GF-D8 (cell line): Measurements from ENCODE around the gene VKORC1.
A peak's percentile ranks its signal among the peaks of the same experiment; 100 is the strongest.

Source experiments
- DNase-seq: peaks from one replicate; lab custom pipeline; 2025; lab: John Stamatoyannopoulos, UW

VKORC1 gene

DNA sequence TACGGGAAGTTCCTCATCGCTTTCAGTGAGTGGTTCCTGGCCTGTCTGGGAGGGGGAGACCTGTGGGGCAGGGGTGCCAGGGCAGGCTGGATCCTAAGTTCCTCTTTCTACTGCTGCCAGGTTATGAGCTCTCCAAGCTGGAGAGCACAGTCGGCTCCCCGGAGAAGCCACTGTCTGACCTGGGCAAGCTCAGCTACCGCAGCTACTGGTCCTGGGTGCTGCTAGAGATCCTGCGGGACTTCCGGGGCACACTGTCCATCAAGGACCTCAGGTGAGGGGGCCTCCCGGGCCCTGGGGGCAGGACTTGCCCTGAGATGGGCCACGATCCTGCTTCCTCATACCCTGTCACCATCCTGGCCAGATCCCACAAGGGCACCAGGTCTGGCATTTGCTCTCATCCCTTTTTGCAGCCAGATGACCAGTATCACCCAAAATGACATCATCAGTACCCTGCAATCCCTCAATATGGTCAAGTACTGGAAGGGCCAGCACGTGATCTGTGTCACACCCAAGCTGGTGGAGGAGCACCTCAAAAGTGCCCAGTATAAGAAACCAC is 35.8 kb upstream of the VKORC1 start:
- DNase-seq, result peak; percentile 58

DNA sequence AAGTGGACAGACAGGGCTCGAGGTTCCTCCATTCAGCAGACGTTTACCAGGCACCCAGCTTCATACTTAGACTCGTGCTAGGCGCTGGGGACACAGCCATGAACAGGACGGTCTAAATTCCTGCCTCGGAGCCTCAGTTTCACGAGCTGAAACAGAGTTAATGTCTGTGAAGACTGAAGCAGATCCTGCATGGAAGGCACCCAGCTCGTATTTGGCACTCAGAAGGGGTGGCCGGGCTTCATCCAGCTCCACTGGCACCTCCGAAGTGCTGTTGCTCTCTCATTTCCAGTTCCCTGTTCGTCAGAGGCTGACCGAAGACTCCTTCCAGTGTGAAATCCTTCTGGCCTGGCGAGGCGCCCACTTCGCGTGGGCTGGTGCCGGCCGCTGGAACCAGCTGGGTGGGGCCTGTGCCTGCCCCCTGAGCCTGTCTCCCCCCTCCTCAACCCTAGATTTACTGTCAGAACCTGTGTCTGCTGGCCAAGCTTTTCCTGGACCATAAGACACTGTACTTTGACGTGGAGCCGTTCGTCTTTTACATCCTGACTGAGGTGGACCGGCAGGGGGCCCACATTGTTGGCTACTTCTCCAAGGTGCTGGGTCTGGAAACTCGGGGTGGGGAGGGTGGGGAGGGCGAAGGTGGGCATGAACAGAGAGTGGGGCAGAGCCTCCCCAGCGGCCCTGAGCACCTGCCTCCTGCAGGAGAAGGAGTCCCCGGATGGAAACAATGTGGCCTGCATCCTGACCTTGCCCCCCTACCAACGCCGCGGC is 35.2 kb upstream of the VKORC1 start:
- peak; percentile 41 for DNase-seq

DNA sequence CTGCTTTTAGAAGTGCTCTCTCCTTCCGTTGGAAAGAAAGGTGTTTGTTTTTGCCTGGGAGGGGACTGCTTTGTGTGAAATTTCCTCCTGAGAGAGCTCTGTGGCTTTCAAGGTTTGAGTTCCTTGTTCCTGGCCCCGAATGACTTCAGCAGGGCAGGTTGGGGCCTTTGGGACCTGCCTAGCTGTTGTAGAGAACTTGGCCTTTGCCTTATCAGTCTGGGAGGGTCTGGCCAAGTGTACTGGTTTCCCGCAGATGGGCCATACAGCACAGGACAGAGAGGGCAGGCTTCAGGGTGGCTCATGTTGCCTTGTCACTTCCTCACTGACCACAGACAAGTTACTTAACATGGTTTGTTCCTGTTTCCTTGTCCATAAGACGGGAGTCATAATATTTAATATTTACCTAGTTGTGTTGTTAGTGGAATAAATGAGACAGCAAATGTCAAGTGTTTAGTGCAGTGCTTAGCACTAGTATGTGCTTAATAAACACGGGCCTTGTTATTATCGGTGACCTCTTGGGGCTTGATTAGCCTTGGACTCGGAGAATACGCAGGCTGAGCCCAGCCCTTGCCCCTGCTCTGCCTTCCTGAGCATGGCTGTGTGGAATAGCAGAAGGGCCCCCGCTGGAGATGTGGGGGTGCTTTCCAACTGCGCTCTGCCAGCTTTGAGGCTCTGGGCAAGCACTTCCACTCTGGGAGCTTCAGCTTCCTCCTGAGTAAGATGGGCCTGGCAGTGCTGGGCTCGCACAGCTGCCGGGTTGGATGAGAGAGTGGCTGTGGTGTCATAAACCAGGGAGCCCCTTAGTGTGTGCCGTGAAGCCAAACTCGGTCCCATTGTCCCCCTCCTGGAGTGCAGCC is 34.3 kb upstream of the VKORC1 start:
- DNase-seq, result peak; percentile 99

DNA sequence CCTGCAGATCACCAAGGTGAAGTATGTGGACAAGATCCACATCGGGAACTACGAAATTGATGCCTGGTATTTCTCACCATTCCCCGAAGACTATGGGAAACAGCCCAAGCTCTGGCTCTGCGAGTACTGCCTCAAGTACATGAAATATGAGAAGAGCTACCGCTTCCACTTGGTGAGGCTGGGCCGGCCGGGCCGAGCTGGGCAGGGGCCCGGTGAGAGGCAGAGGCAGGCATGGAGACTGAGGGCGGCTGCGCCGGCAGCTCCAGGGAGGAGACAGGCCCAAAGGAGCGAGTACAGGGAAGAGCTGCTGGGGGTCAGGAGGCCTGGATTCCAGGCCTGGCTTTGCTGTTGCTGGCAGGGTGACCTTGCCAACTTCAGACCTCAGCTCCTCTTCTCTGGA is 32.6 kb upstream of the VKORC1 start:
- no peak for DNase-seq

DNA sequence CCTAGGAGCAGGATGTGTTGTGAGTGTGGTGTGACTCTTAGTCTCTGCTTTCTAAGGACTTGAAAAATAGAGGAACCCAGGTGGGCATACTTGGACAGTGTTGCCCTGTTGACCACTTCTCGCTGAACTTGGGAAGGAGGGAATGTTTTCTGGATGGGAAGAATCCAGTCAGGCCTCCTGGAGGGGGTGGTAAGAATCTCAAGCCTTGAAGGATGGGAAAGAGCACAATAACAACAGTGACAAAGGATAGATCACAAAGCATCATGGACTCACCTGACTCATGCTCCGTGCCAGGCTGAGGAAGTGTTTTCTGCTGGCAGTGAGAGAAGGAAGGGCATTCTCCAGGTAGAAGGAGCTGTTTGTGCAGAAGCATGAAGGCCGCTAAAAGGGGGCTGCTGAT is 31.2 kb upstream of the VKORC1 start:
- no peak for DNase-seq

DNA sequence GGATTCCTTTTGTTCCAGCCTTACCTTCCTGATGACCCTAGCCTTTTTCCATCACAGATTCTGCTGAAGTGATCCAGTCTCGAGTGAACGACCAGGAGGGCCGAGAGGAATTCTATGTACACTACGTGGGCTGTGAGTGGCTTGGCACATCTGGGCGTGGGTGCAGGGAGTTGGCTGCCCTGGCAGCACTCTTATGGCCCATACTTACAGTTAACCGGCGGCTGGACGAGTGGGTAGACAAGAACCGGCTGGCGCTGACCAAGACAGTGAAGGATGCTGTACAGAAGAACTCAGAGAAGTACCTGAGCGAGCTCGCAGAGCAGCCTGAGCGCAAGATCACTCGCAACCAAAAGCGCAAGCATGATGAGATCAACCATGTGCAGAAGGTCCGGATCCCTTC is 25.5 kb upstream of the VKORC1 start:
- DNase-seq, result no peak

DNA sequence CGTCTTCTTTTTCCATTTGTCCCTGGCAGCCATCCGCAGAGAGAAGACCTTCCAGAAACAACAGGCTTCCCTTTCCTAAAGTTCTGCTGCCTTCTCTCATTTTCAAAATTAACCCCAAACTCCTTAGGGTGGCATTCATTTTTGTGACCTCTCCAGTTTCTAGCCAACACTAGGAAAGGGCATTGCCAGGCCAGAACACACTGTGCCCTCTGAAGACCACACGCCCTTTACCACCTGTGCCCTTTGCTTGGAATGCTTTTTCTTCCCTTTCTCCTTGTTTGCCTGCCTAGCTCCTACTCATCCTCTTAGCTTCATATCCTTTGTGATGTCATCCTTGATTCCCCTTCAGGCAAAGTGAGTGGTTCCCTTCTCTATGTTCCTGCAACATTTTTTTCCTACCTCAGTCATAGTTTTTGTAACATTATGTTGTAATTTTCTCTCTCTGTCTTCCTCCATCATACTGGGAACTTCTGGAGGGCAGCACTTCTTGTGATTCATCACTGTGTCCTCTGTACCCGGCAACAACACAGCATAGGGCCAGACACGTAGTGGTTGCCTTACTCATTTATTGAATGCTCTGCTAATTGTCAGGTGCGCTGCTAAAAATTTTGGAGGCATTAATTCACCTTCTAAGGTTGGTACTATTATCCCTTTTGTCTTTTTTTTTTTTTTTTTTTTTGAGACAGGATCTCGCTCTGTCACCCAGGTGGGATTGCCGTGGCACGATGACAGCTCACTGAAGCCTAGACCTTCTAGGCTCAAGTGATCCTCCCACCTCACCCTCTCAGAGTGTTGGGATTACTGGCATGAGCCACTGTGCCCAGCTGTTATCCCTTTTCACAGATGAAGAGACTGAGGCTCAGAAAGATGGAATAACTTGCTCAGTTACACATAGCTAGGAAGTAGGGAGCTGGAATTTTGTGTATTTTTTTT is 23.9 kb upstream of the VKORC1 start:
- peak; percentile 24 for DNase-seq

DNA sequence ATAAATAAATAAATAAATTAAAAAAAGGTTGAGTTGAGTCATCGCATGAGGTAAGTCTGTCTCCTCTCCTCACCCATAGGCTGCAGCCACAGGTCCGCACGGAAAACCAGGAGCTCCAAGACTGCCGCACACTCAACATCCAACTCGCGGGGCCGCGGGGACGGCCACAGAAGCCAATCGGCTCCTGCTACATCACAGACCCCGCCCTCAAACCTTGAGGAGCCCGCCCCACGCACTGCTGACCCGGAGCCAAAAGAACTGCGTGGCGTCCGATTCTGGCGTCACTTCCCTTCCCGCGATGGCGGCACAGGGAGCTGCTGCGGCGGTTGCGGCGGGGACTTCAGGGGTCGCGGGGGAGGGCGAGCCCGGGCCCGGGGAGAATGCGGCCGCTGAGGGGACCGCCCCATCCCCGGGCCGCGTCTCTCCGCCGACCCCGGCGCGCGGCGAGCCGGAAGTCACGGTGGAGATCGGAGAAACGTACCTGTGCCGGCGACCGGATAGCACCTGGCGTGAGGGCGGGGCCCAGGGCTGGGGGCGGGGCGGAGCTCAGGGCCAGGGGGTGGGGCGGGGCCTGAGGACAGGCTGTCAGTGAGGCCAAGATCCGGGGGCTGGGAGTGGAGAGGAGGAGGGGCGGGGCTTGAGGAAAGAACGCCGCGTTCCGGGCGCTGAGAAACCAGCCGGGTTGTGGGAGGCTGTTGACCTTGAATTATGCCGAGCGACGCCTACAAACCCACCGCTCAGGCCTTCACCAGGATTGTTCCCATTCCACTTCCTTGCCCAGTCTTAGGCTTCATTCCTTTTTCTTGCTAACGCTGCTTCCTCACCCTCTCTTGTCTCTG is 23.0 kb upstream of the VKORC1 start, which contains the start of gene KAT8:
Gene KAT8 (plus strand): TSS at position 281 of the 839 bp plus-strand sequence. CDS start 18 bp downstream, at position 299.
- DNase-seq, result peak; percentile 94

DNA sequence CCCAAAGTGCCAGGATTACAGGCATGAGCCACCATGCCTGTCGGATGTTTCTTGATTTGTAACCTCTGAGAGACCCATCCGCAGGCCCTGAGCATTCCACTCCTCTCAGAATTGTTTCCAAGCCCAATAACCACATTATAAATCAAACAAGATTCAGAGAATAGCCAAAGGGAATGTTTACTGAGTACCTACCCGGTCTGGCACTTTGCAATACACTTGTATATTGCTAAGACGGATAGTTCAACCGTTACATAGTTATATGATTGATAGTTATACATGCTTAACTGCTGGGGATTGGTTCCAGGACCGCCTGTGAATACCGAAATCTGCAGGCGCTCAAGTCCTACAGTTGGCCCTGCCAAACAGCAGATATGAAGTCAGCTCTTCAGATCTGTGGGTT is 19.9 kb upstream of the VKORC1 start:
- no peak for DNase-seq

DNA sequence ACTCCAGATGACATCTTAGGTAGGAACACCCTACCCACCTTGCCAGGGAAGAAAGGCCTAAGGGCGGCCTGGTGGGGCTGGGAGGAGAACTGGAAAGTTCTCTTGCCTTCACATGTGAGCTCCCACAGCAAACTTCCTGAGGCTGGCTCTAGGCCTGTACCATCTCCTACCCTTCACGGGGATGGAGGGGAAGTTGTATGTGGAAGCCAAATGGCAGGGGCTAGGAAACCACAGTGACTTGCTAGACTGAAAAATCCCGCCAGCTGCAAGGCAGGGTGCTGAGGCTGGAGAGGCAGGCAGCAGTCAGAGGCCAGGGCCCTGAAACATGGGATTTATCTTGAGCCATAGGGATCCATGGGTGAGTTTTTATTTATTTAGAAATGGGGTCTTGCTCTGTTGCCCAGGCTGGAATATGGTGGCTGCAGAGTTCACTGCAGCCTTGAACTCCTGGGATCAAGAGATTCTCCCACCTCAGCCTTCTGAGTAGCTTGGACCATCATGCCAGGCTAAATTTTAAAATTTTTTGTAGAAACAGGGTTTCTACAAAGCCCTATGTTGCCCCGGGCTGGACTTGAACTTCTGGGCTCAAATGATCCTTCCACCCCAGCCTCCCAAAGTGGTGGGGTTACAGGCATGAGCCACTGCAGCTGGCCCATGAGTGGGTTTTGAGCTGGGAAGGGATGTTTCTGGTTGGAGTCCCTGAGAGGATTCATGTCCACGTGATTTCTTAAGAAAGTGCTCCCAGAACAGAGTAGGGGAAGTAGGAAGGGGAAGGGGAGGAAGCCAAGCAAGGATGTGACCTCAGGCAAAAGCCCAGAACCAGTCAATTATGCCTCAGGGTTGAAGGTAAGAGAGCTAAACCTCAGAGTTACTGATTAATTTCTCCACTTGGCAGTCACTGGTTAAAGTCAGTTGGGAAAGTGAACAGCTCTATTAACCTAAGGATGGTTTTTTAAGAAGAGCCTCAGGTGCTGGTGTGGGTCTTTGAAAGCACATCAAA is 18.8 kb upstream of the VKORC1 start:
- DNase-seq, result peak; percentile 79

DNA sequence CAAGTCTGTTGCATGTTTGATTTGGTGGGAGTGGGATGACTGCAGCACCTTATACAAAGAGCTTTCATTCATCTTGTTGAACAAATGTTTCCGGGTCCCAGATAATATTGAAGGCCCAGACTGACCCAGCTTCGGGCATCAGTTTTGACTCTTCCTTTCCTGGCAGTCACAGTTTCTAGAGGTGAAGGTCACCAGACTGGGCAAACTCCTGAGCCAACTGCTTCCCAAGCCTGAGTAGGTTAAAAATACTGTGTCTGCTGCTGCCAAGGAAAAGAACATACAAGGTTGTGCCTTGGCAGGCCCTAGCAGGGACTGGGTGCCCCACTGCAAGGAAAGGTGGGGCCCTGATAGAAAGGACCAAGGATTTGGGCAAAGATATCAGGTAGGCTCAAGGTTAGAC is 18.1 kb upstream of the VKORC1 start:
- DNase-seq, result no peak

DNA sequence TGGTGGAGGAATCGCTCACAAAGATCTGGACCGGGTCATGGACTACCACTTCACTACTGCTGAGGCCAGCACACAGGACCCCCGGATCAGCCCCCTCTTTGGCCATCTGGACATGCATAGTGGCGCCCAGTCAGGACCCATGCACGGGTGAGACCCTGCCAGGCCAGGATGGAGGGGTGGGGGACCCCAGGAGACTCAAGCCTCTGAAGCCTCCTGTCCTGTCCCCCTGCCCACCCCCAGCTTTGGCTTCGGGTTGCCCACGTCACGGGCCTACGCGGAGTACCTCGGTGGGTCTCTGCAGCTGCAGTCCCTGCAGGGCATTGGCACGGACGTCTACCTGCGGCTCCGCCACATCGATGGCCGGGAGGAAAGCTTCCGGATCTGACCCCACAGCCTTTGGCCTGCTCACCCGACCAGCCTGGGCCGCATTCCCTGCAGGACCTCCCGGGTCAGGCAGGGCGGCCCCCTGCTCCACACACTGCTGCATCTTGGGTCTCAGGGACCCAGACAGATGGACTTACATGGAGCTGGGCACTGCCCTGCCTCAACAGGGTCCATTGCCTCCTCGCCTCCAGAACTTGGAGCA is 17.4 kb upstream of the VKORC1 start:
- no peak for DNase-seq

DNA sequence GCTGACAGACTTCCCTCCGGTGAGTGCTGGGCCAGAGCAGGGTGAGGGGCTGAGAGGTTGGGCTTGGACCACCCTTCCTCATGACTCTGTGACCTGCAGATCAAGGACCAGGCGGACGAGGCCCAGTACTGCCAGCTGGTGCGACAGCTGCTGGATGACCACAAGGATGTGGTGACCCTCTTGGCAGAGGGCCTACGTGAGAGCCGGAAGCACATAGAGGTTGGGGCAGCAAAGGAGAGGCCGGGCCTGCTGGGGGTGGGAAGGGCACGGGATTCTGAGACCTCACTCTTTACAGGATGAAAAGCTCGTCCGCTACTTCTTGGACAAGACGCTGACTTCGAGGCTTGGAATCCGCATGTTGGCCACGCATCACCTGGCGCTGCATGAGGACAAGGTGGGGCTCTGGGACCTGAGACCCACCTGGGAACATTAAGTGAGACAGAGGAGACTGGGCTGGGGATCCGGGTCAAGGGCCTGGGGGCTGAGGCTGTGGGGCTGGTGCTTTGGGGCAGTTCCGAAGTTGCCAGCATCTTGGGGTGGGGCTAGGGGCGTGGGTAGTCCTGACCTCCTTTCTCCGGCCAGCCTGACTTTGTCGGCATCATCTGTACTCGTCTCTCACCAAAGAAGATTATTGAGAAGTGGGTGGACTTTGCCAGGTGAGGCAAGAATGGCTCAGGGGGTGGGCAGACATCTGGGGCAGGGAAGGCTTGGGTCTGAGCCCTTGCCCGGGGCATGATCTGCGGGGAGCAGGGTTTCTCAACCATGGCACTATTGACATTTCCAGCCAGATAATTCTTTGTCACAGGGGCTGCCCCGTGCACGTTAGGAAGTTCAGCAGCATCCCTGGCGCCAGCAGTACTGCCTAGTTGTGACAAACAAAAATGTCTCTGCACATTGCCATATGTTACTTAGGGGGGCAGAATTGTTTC is 15.8 kb upstream of the VKORC1 start:
- DNase-seq, result no peak

DNA sequence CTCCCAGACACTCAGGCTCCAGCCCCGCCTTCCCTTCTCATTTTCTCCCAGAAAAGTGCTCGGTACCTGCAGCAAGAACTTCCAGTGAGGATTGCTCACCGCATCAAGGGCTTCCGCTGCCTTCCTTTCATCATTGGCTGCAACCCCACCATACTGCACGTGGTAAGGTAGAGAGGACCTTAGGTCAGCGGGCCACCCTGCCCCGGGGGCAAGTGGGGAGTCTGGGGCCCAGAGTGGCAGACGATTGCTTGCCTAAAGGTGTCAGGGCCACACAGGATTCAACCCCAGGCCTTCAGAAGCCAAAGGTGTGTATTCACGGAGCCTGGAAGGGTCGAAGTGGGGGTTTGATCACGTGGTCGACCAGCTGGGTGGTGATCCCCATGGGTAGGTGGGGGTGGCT is 15.0 kb upstream of the VKORC1 start:
- DNase-seq, result no peak

DNA sequence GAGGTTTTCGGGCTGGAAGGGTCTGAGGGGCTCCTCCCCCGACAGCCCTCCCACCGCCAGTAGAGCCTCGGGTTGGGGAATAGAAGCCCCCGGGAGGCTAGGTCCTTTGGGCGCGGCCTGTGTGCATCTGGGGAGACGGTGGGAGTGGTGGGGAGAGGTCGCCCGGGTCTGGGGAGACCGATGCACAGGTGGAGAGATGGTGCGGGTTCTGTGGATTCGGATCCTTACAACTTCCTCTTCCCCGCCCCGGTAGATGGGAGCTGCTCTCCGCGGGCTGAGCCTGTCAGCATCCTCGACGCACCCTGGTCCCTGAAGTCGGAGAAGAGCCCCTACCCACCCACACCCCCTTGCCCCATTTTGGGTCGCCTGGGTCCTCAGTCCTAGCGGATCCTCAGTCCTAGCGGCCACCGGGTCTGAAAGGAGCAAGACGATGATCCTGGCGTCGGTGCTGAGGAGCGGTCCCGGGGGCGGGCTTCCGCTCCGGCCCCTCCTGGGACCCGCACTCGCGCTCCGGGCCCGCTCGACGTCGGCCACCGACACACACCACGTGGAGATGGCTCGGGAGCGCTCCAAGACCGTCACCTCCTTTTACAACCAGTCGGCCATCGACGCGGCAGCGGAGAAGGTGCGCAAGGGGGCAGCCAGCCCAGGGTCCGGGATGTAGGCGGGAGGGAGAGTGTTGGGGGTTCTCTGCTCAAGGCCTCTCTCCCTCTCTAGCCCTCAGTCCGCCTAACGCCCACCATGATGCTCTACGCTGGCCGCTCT is 14.4 kb upstream of the VKORC1 start:
- no peak for DNase-seq

DNA sequence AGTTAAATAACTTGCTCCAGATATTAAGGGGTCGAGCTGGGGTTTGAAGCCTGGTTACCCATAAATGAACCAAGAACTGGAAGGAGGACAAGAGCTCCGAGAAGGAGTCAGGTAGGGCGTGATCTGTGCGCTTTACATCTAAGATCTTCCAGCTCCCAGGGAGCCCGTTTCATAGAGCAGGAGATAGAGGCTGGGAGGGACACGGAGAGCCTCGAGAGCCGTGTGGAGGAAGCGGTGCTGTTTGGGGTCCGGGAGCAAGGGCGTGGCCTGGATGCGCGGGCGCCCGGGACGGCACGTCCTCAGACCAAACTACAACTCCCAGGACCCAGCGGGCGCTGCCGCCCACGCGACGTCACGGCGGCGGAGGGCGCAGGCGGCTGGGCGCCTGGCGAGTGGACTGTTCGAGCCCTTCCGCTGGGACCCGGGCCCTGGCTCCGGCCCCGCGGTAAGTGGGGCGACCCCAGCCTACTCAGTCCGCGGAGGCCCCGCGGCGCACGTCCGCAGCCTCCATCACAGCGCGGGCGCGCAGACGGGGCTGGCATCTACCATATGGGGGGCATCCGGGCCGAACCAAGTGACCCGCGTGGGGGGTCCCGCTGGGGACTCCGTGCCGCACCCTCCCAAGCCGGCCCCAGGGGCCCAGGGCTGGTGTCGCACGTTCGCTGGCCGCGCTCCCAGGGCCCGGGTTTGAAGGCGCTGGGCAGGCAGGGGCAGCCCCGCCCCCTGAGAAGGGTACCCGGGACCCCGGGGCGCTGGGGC is 13.6 kb upstream of the VKORC1 start, which contains the start of gene BCKDK:
Gene BCKDK (plus strand): TSS at position 352 of the 759 bp plus-strand sequence. CDS start 838 bp downstream, outside the sequence.
- DNase-seq, result peak; percentile 28
